Activated CD4-positive, alpha-beta T cell treated with anti-CD3 and anti-CD28 coated beads for 4 hours (primary cell): ENCODE data around the gene CHIT1.

Experiments used
- DNase-seq, 2 donors: peaks; one replicate each; pipeline ENCODE4 v3.0.0-alpha.2; 2020

CHIT1 gene

GRCh38 chr1:203186446-203187303, 42.8 kb downstream of the CHIT1 start, which contains the start of gene CHI3L1:
TSS of gene CHI3L1 (minus strand) at chr1:203186704. CDS start at chr1:203186623, 81 bp downstream.
- DNase-seq = no peak

GRCh38 chr1:203186091-203186445, 43.4 kb downstream of the CHIT1 start:
- no peak for DNase-seq

- DNase-seq = no peak
These were observed 43.9 kb downstream of the CHIT1 start for GRCh38 chr1:203185585-203185984.

- DNase-seq = no peak
These were observed 44.4 kb downstream of the CHIT1 start for GRCh38 chr1:203185061-203185461.

GRCh38 chr1:203184467-203184866, 45.0 kb downstream of the CHIT1 start:
- DNase-seq = no peak

GRCh38 chr1:203183828-203184227, 45.6 kb downstream of the CHIT1 start:
- DNase-seq = no peak

GRCh38 chr1:203182387-203182953, 47.0 kb downstream of the CHIT1 start:
- no peak for DNase-seq

- no peak for DNase-seq
These were observed 47.7 kb downstream of the CHIT1 start for GRCh38 chr1:203181586-203182386.

GRCh38 chr1:203180611-203181330, 48.7 kb downstream of the CHIT1 start:
- no peak for DNase-seq

GRCh38 chr1:203179667-203180005, 49.8 kb downstream of the CHIT1 start:
- DNase-seq = no peak

- no peak for DNase-seq
These were observed 50.4 kb downstream of the CHIT1 start for GRCh38 chr1:203178821-203179666.

GRCh38 chr1:203178083-203178482, 51.4 kb downstream of the CHIT1 start:
- DNase-seq = no peak

GRCh38 chr1:203177470-203178039, 51.9 kb downstream of the CHIT1 start:
- no peak for DNase-seq

GRCh38 chr1:203177036-203177405, 52.5 kb downstream of the CHIT1 start:
- no peak for DNase-seq

GRCh38 chr1:203176273-203177035, 53.0 kb downstream of the CHIT1 start:
- no peak for DNase-seq

GRCh38 chr1:203175827-203176241, 53.6 kb downstream of the CHIT1 start:
- no peak for DNase-seq

- no peak for DNase-seq
These were observed 54.1 kb downstream of the CHIT1 start, which contains the start of gene MYBPH for GRCh38 chr1:203175237-203175826. TSS of gene MYBPH (minus strand) at chr1:203175826. CDS start at chr1:203175755, 71 bp downstream.

GRCh38 chr1:203174324-203174985, 55.0 kb downstream of the CHIT1 start:
- DNase-seq = no peak

- DNase-seq = no peak
These were observed 55.9 kb downstream of the CHIT1 start for GRCh38 chr1:203173566-203173965.

- DNase-seq = no peak
These were observed 56.4 kb downstream of the CHIT1 start for GRCh38 chr1:203173011-203173555.
